ENCODE data around the gene GPRIN2. TPM values are rescaled to one million over a fixed set of nuclear protein-coding genes. Genes with fewer than 3 reads are reported as not detected.
A peak's percentile ranks its signal among the peaks of the same experiment; 100 is the strongest.
"Not testable (repeated sequence)": the region's sequence is repeated elsewhere in the genome, so short reads cannot be mapped to it uniquely, and the experiment has no call there.

GPRIN2 gene
- 0.53 and 3.2 TPM in 2 replicates for total RNA-seq

- H3K4me3 ChIP-seq (ENCODE audit: low read depth, low read length): peak within 1 kb of the TSS; percentile 48
- FAIRE-seq: no peak
- H3K27me3 ChIP-seq (ENCODE audit: control insufficient read depth, insufficient read depth, low read length): peaks cover 41% of the 10 kb centered on the region
- DNase-seq (ENCODE audit: low read depth): no peak
- TF ChIP-seq CTCF (IDR thresholded peaks at IDR 0.05; ENCODE audit: insufficient read depth, low read length, severe bottlenecking): no peak
- no peaks in the 10 kb centered on the region for H3K36me3 ChIP-seq (ENCODE audit: control insufficient read depth, insufficient read depth, low read length)
Measured at GRCh38 chr10:46556515-46557318, at the start of gene GPRIN2. TSS of gene GPRIN2 (minus strand) at chr10:46556658. CDS start at chr10:46550736, 5,922 bp downstream.

- H3K4me3 ChIP-seq (ENCODE audit: low read depth, low read length); H3K36me3 ChIP-seq (ENCODE audit: control insufficient read depth, insufficient read depth, low read length); H3K27me3 ChIP-seq (ENCODE audit: control insufficient read depth, insufficient read depth, low read length); DNase-seq (ENCODE audit: low read depth); FAIRE-seq: not testable (repeated sequence)
Measured at GRCh38 chr10:46600516-46600915, 44.1 kb upstream of the GPRIN2 start.

GRCh38 chr10:46597616-46598246, 41.3 kb upstream of the GPRIN2 start:
- H3K36me3 ChIP-seq (ENCODE audit: control insufficient read depth, insufficient read depth, low read length); FAIRE-seq; DNase-seq (ENCODE audit: low read depth); H3K27me3 ChIP-seq (ENCODE audit: control insufficient read depth, insufficient read depth, low read length): not testable (repeated sequence)
- H3K4me3 ChIP-seq (ENCODE audit: low read depth, low read length): peak overlapping the region; percentile 32

GRCh38 chr10:46596570-46596969, 40.1 kb upstream of the GPRIN2 start:
- not testable (repeated sequence) for DNase-seq (ENCODE audit: low read depth)

GRCh38 chr10:46594453-46595063, 38.1 kb upstream of the GPRIN2 start:
- not testable (repeated sequence) for H3K4me3 ChIP-seq (ENCODE audit: low read depth, low read length); H3K36me3 ChIP-seq (ENCODE audit: control insufficient read depth, insufficient read depth, low read length); DNase-seq (ENCODE audit: low read depth); FAIRE-seq; H3K27me3 ChIP-seq (ENCODE audit: control insufficient read depth, insufficient read depth, low read length)

More at GRCh38 chr10:46596570-46596969, 40.1 kb upstream of the GPRIN2 start:
- not testable (repeated sequence) for H3K36me3 ChIP-seq (ENCODE audit: control insufficient read depth, insufficient read depth, low read length); H3K4me3 ChIP-seq (ENCODE audit: low read depth, low read length); FAIRE-seq; H3K27me3 ChIP-seq (ENCODE audit: control insufficient read depth, insufficient read depth, low read length)

GRCh38 chr10:46593307-46593706, 36.8 kb upstream of the GPRIN2 start:
- not testable (repeated sequence) for DNase-seq (ENCODE audit: low read depth); FAIRE-seq; H3K27me3 ChIP-seq (ENCODE audit: control insufficient read depth, insufficient read depth, low read length); H3K36me3 ChIP-seq (ENCODE audit: control insufficient read depth, insufficient read depth, low read length); H3K4me3 ChIP-seq (ENCODE audit: low read depth, low read length)

- DNase-seq (ENCODE audit: low read depth); H3K4me3 ChIP-seq (ENCODE audit: low read depth, low read length); FAIRE-seq; H3K27me3 ChIP-seq (ENCODE audit: control insufficient read depth, insufficient read depth, low read length); H3K36me3 ChIP-seq (ENCODE audit: control insufficient read depth, insufficient read depth, low read length): not testable (repeated sequence)
Measured at GRCh38 chr10:46591053-46591452, 34.6 kb upstream of the GPRIN2 start.

- not testable (repeated sequence) for DNase-seq (ENCODE audit: low read depth); FAIRE-seq; H3K36me3 ChIP-seq (ENCODE audit: control insufficient read depth, insufficient read depth, low read length); H3K27me3 ChIP-seq (ENCODE audit: control insufficient read depth, insufficient read depth, low read length); H3K4me3 ChIP-seq (ENCODE audit: low read depth, low read length)
Measured at GRCh38 chr10:46589589-46589988, 33.1 kb upstream of the GPRIN2 start.

- FAIRE-seq; H3K27me3 ChIP-seq (ENCODE audit: control insufficient read depth, insufficient read depth, low read length); H3K36me3 ChIP-seq (ENCODE audit: control insufficient read depth, insufficient read depth, low read length); H3K4me3 ChIP-seq (ENCODE audit: low read depth, low read length); DNase-seq (ENCODE audit: low read depth): not testable (repeated sequence)
Measured at GRCh38 chr10:46588221-46588620, 31.8 kb upstream of the GPRIN2 start.

- not testable (repeated sequence) for DNase-seq (ENCODE audit: low read depth); H3K27me3 ChIP-seq (ENCODE audit: control insufficient read depth, insufficient read depth, low read length); H3K36me3 ChIP-seq (ENCODE audit: control insufficient read depth, insufficient read depth, low read length); FAIRE-seq; H3K4me3 ChIP-seq (ENCODE audit: low read depth, low read length)
Measured at GRCh38 chr10:46587546-46587945, 31.1 kb upstream of the GPRIN2 start.

- not testable (repeated sequence) for H3K4me3 ChIP-seq (ENCODE audit: low read depth, low read length); H3K36me3 ChIP-seq (ENCODE audit: control insufficient read depth, insufficient read depth, low read length); H3K27me3 ChIP-seq (ENCODE audit: control insufficient read depth, insufficient read depth, low read length); DNase-seq (ENCODE audit: low read depth); FAIRE-seq
Measured at GRCh38 chr10:46585246-46585645, 28.8 kb upstream of the GPRIN2 start.

- H3K4me3 ChIP-seq (ENCODE audit: low read depth, low read length); DNase-seq (ENCODE audit: low read depth); H3K36me3 ChIP-seq (ENCODE audit: control insufficient read depth, insufficient read depth, low read length); H3K27me3 ChIP-seq (ENCODE audit: control insufficient read depth, insufficient read depth, low read length); FAIRE-seq: not testable (repeated sequence)
Measured at GRCh38 chr10:46584196-46584595, 27.7 kb upstream of the GPRIN2 start.

- H3K36me3 ChIP-seq (ENCODE audit: control insufficient read depth, insufficient read depth, low read length); H3K27me3 ChIP-seq (ENCODE audit: control insufficient read depth, insufficient read depth, low read length); H3K4me3 ChIP-seq (ENCODE audit: low read depth, low read length); DNase-seq (ENCODE audit: low read depth); FAIRE-seq: not testable (repeated sequence)
Measured at GRCh38 chr10:46582568-46582967, 26.1 kb upstream of the GPRIN2 start.
